ENCODE results near the gene POLR1G.
"Not testable (repeated sequence)": the region's sequence is repeated elsewhere in the genome, so short reads cannot be mapped to it uniquely, and the experiment has no call there.

POLR1G gene

GRCh38 chr19:45423033-45423588 lies 16.7 kb downstream of the POLR1G start:
- DNase-seq, result no peak

GRCh38 chr19:45423589-45424190 lies 17.2 kb downstream of the POLR1G start, which contains the start of gene ERCC1:
TSS of gene ERCC1 (minus strand) at chr19:45423917. CDS start at chr19:45423374, 543 bp downstream.
- DNase-seq, result peak; percentile 91

- peak; percentile 78 for DNase-seq
These were observed 18.0 kb downstream of the POLR1G start for GRCh38 chr19:45424191-45425058.

GRCh38 chr19:45428384-45429231 lies 22.2 kb downstream of the POLR1G start:
- no peak for DNase-seq

- DNase-seq, result not testable (repeated sequence)
These were observed 23.5 kb downstream of the POLR1G start for GRCh38 chr19:45429896-45430295.

DNA sequence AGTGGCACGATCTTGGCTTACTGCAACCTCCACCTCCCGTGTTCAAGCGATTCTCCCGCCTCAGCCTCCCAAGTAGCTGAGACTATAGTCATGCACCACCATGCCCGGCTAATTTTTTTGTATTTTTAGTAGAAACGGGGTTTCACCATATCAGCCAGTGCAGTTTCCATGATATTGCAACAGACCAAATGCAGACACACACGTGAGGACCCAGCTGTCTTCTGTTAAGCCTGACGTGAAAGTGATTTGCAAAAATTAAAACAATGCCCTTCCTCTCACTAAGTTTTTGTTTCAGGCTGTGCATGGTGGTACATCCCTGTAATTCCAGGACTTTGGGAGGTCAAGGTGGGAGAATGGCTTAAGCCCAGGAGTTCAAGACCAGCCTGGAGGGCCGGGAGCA lies 24.6 kb downstream of the POLR1G start:
- not testable (repeated sequence) for DNase-seq

DNA sequence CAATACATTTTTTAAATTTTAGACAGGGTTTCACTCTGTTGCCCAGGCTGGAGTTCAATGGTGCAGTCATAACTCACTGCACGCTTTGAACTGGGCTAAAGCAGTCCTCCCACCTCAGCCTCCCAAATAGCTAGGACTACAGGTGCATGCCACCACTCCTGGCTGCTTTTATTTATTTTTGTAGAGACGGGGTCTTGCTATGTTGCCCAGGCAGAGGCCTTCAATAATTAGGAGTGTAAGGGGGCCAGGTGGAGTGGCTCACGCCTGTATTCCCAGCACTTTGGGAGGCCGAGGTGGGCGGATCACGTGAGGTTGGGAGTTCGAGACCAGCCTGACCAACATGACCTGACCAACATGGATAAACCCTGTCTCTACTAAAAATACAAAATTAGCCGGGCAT lies 26.1 kb downstream of the POLR1G start:
- DNase-seq, result not testable (repeated sequence)

- DNase-seq, result no peak
These were observed 30.9 kb downstream of the POLR1G start for GRCh38 chr19:45437328-45437727.

- DNase-seq, result no peak
These were observed 32.7 kb downstream of the POLR1G start for GRCh38 chr19:45439190-45439568.

GRCh38 chr19:45439569-45440258 lies 33.3 kb downstream of the POLR1G start:
- DNase-seq, result peak; percentile 95

DNA sequence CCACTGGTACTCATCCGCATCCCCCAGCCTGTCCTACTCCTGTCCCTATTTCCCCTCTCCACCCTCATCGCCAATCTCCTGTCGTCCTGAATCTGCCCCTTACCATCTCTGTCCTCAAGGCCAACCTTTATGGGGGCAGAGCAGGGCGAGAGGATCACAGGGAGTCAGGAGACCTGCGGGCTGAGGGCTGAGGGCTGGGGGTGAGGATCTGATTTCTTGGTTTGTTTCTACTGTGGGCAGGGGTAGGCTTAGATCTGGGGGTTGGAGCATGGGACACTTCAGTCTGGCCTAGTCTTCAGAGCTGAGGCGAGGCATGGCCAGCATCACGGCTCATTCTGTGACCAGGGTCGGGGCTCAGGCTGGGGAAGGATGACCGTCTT lies 33.8 kb downstream of the POLR1G start:
- peak; percentile 69 for DNase-seq

DNA sequence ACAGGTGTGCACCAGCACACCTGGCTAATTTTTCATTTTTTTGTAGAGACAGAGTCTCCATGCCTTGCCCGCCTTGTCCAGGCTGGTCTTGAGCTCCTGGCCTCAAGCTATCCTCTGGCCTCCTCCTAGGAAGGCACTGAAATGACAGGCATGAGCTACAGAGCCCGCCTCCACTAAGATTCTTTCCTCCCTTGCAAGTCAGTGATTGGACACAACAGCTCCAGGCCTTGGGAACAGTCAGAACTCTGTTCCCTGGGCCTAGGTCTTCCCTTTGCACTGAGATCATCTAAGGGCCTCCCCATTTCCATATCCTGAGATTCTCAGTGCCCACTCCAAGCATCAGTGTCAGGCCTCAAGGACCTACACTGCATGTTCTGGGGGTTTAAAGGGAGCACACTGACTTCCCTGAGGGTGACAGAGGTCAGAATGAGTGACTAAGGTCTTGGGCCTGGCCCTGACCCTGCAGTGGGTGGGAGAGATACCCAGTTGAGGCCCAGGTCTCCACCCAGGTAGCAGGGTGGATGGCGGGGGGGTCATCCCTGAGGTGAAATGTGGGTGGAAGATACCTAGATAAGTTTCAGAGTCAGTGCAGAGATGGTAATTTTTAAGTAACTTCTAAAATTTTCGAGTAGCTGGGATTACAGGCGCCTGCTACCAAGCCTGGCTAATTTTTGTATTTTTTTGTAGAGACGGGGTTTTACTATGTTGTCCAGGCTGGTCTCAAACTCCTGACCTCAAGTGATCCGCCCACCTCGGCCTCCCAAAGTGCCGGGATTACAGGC lies 34.6 kb downstream of the POLR1G start:
- no peak for DNase-seq

DNA sequence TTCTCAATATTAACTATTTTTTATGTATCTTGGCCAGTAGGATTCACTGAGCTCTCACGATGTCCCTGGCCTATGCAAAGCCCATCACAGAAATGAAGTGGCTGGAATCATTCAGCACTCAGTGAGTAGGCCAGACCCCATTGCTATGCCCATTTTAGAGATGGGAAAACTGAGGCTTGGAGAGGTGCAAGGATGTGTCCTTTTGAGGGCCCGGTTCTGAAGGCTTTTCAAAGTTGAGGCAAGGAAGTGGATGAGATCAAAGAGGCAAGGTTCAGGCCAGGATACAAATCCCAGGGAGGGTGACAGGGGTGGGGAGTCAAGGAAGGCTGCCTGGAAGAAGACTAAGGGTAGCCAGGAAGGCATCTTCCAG lies 35.9 kb downstream of the POLR1G start:
- DNase-seq, result no peak

DNA sequence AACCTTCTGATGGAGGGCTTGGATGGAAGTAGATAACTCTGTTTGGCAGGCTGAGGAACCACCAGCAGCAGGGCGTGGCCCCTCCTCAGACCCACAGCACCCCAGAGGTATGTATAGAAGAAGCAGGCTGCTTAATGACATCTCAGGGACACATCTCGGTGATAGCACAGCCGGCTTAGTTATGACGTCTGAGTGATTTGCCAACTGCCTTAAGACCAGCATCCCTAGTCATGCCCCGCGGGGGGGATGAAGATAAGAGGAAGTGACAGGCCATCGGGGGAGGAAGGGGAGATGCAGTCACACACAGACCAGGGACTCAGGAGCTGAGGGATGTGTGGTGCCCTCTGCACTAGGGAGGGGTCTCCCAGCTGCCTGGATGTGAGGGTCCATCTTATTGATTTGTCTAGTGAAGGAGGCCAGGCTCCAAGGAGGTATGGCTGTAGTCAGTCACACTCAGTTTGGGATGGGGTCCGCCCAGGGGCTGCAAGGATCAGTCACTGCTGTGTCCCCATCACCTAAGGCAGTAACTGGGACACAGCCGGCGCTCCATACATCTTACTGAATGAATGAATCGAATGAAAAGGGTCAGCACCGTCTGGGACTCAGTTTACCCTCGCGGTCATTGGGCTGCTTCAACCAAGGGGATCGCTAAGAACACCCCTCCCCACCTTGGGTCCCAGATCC lies 36.5 kb downstream of the POLR1G start:
- no peak for DNase-seq

GRCh38 chr19:45443462-45444317 lies 37.2 kb downstream of the POLR1G start:
- DNase-seq, result peak; percentile 78

DNA sequence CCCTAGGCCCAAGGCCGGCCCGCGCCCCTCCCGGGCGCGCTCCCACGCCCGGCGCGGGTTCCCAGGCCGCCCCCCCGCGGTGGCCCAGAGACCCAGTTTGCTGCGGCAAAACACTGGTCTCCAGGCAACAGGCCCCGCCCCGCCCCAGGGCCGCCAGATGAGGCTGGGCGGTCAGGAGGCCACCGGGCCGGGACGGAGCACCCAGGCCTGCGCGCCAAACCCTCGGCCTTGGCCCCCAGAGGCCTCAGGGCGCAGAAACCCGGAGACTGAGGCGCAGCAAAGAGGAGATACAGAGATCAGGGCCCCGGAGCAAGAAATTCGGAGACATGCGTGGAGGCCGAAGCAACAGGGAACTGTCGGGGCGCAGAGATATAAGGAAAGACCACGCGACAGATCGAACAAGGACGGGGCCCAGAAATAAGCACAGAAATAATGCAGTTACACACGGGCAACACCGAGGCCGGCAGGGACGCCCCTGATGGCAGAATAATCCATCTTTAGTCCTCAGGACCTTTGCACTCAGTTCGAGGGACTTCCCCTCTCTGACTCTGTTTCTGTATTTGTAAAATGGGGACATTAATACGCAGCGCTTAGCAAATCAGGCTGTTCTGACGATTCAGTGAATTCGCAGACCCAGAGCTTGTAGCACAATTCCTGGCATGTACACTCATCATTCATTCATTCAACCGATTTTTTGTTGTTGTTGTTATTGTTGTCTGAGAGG lies 38.0 kb downstream of the POLR1G start:
- DNase-seq, result peak; percentile 86

DNA sequence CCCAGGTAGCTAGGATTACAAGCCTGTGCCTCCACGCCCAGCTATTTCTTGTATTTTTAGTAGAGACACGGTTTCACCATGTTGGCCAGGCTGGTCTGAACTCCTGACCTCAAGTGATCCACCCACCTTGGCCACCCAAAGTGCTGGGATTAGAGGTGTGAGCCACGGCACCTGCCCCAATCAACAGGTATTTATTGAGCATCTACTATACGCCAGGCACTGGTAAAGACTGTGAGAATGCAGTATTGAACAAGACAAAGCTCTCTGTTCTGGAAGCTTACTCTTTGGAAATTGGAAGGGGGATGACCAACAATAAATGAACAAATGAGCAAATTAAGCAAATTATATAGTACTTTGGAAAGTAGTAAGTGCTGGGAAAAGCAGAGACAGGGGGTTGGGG lies 38.7 kb downstream of the POLR1G start:
- no peak for DNase-seq

DNA sequence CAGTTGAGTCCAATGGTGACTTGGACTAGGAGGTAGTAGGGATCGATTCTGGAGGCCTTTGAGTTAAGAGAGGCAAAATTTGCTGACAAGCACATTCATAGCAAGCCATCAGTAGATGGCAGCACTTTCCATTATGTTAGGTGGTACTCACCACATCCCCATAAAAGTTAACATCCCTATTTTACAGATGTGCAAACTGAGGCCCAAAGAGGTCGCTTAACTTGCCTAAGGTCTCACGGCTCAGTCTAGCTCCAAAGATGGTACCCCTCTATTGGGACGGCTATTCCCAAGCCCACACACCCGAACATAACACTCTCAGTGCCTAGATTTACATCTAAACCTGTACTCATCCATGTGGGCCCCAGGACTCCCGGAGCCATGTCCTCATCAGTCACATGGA lies 39.9 kb downstream of the POLR1G start:
- DNase-seq, result no peak

GRCh38 chr19:45446944-45447343 lies 40.5 kb downstream of the POLR1G start:
- DNase-seq, result no peak

GRCh38 chr19:45448425-45448756 lies 41.9 kb downstream of the POLR1G start:
- no peak for DNase-seq

Measured in activated CD8-positive, alpha-beta memory T cell treated with anti-CD3 and anti-CD28 coated beads for 24 hours (primary cell).